GM21526 (cell line): Measurements from ENCODE around the gene PRKCA.
"Not testable (repeated sequence)": the region's sequence is repeated elsewhere in the genome, so short reads cannot be mapped to it uniquely, and the experiment has no call there.

Source experiments
- ATAC-seq: cut with Tn5 transposase; IDR thresholded peaks from one replicate; pipeline ENCODE4 v1.9.1; 2021; ENCODE audit warnings: moderate library complexity; ENCODE audit not compliant: unreplicated experiment, low FRiP score

The PRKCA gene

GRCh38 chr17:66378296-66378695 lies 75.9 kb downstream of the PRKCA start:
- no peak for ATAC-seq

GRCh38 chr17:66379544-66379943 lies 77.1 kb downstream of the PRKCA start:
- ATAC-seq, result no peak

- ATAC-seq, result no peak
Observed at GRCh38 chr17:66379996-66380395, 77.6 kb downstream of the PRKCA start.

GRCh38 chr17:66381701-66382362 lies 79.4 kb downstream of the PRKCA start:
- no peak for ATAC-seq

- no peak for ATAC-seq
Observed at GRCh38 chr17:66383333-66383732, 80.9 kb downstream of the PRKCA start.

GRCh38 chr17:66386498-66387351 lies 84.3 kb downstream of the PRKCA start:
- no peak for ATAC-seq

- ATAC-seq, result no peak
Observed at GRCh38 chr17:66387392-66387981, 85.1 kb downstream of the PRKCA start.

GRCh38 chr17:66392783-66393437 lies 90.5 kb downstream of the PRKCA start:
- no peak for ATAC-seq

GRCh38 chr17:66395961-66396360 lies 93.5 kb downstream of the PRKCA start:
- ATAC-seq, result no peak

GRCh38 chr17:66397486-66397885 lies 95.1 kb downstream of the PRKCA start:
- no peak for ATAC-seq

- no peak for ATAC-seq
Observed at GRCh38 chr17:66398059-66398458, 95.6 kb downstream of the PRKCA start.

- ATAC-seq, result no peak
Observed at GRCh38 chr17:66398617-66399016, 96.2 kb downstream of the PRKCA start.

GRCh38 chr17:66399441-66399840 lies 97.0 kb downstream of the PRKCA start:
- no peak for ATAC-seq

- not testable (repeated sequence) for ATAC-seq
Observed at GRCh38 chr17:66400041-66400688, 97.8 kb downstream of the PRKCA start.

GRCh38 chr17:66400698-66401097 lies 98.3 kb downstream of the PRKCA start:
- no peak for ATAC-seq

- ATAC-seq, result no peak
Observed at GRCh38 chr17:66401364-66401763, 99.0 kb downstream of the PRKCA start.

- ATAC-seq, result no peak
Observed at GRCh38 chr17:66403846-66404556, 101.6 kb downstream of the PRKCA start.

- no peak for ATAC-seq
Observed at GRCh38 chr17:66405836-66406677, 103.6 kb downstream of the PRKCA start.
